ENCODE results near the gene NCCRP1. TPM values are rescaled to one million over a fixed set of nuclear protein-coding genes. Genes with fewer than 3 reads are reported as not detected.

The NCCRP1 gene
- total RNA-seq, 2 experiments from 2014 or later: not detected

DNA sequence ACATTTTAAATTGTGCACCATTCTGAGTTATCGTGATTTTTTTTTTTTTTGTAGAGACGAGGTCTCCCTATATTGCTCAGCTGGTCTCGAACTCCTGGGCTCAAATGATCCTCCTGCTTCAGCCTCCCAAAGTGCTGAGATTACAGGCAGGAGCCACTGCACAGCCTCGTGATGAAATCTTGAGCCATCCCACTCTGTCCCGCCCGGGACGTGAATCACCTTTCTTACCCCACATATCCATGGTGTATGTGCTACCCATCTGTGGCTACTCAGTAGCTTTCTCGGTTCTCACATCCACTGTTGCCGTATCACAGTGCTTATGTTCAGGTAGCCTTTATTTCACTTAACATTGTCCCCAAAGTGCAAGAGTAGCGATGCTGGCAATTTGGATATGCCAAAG is 44.7 kb upstream of the NCCRP1 start:
- intact Hi-C loops (cut with micrococcal nuclease; ENCODE audit: unreplicated experiment): no loop called here

DNA sequence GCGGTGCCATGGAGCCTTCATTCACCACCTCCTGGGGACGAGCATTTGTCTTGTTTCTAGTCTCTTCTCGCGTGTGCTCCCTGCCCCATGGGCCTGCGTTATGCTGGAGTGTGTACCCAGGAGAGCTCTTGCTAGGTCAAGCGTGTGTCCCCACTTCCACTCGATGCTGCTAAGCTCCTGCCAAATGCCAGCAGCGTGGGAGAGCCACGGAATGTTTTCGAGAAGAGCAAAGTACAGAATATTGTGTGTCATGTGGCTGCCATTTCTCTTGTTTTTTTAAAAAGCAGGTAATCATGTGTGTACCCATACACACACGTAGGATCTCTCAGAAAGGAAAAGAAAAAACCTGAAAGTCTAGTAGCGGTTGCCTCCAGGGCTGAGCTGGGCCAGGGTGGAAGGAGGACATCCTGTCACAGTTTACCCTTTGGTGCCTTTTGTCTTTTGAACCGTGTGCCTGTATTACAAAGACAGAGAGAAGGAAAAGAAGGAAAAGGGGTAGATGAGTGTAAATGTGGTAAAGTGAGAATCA is 42.6 kb upstream of the NCCRP1 start:
- no peak for DNase-seq (ENCODE audit: low spot score)
- H4K20me1 ChIP-seq (ENCODE audit: insufficient read depth, low read length): no peaks in the 10 kb centered on the region
- H2AFZ ChIP-seq (ENCODE audit: low read length): no peak overlapping the region
- peaks cover 1% of the 10 kb centered on the region; the same call in 1 of the 2 replicates for H3K36me3 ChIP-seq (ENCODE audit: insufficient read depth, low read length)
- TF ChIP-seq, protein P1, sequence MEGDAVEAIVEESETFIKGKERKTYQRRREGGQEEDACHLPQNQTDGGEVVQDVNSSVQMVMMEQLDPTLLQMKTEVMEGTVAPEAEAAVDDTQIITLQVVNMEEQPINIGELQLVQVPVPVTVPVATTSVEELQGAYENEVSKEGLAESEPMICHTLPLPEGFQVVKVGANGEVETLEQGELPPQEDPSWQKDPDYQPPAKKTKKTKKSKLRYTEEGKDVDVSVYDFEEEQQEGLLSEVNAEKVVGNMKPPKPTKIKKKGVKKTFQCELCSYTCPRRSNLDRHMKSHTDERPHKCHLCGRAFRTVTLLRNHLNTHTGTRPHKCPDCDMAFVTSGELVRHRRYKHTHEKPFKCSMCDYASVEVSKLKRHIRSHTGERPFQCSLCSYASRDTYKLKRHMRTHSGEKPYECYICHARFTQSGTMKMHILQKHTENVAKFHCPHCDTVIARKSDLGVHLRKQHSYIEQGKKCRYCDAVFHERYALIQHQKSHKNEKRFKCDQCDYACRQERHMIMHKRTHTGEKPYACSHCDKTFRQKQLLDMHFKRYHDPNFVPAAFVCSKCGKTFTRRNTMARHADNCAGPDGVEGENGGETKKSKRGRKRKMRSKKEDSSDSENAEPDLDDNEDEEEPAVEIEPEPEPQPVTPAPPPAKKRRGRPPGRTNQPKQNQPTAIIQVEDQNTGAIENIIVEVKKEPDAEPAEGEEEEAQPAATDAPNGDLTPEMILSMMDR (conservative IDR thresholded peaks at IDR 0.05; ENCODE audit: low read length): no peak
- TF ChIP-seq EZH2phosphoT487 (IDR thresholded peaks at IDR 0.05; ENCODE audit: borderline replicate concordance, low read depth, low read length): no peak
- H3K4me3 ChIP-seq (ENCODE audit: low read depth, low read length, poor library complexity, severe bottlenecking): no peak overlapping the region
- no peak overlapping the region for H3K4me2 ChIP-seq (ENCODE audit: low read length)
- CTCF ChIA-PET (ENCODE audit: unreplicated experiment): no interaction called here
- no peaks in the 10 kb centered on the region for H3K9me2 ChIP-seq (ENCODE audit: insufficient read depth, low read length)
- no peaks in the 10 kb centered on the region for H3K9me3 ChIP-seq (ENCODE audit: low read length)
- no peaks in the 10 kb centered on the region for H3K4me1 ChIP-seq (ENCODE audit: insufficient read depth, low read length, poor library complexity, severe bottlenecking)
- no peak overlapping the region for H3K27ac ChIP-seq (ENCODE audit: low read depth, low read length, poor library complexity, severe bottlenecking)
- intact Hi-C loops (cut with micrococcal nuclease; ENCODE audit: unreplicated experiment): no loop called here
- H3K79me2 ChIP-seq (ENCODE audit: insufficient read depth, low read depth, low read length): 0 out of 2 replicates have a peak, but pooled peaks cover 2% of the 10 kb centered on the region
- POLR2A ChIA-PET: no interaction called here
- no TSS peak for BruUV-seq (replicated peaks)

More for the DNA sequence above, 44.7 kb upstream of the NCCRP1 start:
- CTCF ChIA-PET (ENCODE audit: unreplicated experiment): no interaction called here
- Histone ChIP-seq H3K4me1 (ENCODE audit: insufficient read depth, low read length, poor library complexity, severe bottlenecking) (no peaks in the 10 kb centered on the region), H3K9me2 (ENCODE audit: insufficient read depth, low read length) (no peaks in the 10 kb centered on the region), H3K27ac (ENCODE audit: low read depth, low read length, poor library complexity, severe bottlenecking) (no peak overlapping the region), H3K4me2 (ENCODE audit: low read length) (no peak overlapping the region), H3K9me3 (ENCODE audit: low read length) (no peaks in the 10 kb centered on the region), H3K79me2 (ENCODE audit: insufficient read depth, low read depth, low read length) (0 out of 2 replicates have a peak, but pooled peaks cover 6% of the 10 kb centered on the region), H3K4me3 (ENCODE audit: low read depth, low read length, poor library complexity, severe bottlenecking) (no peak overlapping the region), H3K36me3 (ENCODE audit: insufficient read depth, low read length) (peaks cover 6% of the 10 kb centered on the region), H2AFZ (ENCODE audit: low read length) (no peak overlapping the region), H4K20me1 (ENCODE audit: insufficient read depth, low read length) (no peaks in the 10 kb centered on the region)
- no TSS peak for BruUV-seq (replicated peaks)
- no peak for DNase-seq (ENCODE audit: low spot score)
- no peak for TF ChIP-seq EZH2phosphoT487 (IDR thresholded peaks at IDR 0.05; ENCODE audit: borderline replicate concordance, low read depth, low read length)
- TF ChIP-seq, protein P1 (conservative IDR thresholded peaks at IDR 0.05; ENCODE audit: low read length): no peak
- POLR2A ChIA-PET: no interaction called here

DNA sequence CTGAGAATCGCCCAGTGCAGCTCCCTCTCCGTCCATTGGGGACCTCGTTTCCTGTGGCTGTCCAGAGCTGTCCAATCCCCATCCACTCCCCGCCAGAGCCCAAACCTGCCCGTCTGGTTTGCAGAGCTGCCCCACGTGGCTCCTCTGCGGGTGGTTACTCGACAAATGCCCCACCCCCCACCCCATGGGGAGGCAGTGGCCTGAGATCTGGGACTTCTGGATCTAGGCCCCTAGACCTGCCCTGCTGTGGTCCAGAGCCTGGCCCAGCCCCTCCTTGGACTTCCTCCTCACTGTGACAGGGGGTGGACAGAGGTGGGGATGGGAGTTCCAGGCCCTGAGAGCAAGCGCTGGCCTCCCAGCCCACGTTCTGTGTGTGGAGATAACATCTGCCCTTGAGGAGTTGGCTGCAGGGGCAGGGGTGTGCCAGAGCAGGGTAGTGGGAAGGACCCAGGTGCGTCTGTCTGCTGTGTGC is 42.1 kb upstream of the NCCRP1 start:
- intact Hi-C loops (cut with micrococcal nuclease; ENCODE audit: unreplicated experiment): no loop called here
- POLR2A ChIA-PET: no interaction called here
- CTCF ChIA-PET (ENCODE audit: unreplicated experiment): no interaction called here
- BruUV-seq (replicated peaks): no TSS peak
- H3K4me3 ChIP-seq (ENCODE audit: low read depth, low read length, poor library complexity, severe bottlenecking): no peak overlapping the region
- no peaks in the 10 kb centered on the region for H3K79me2 ChIP-seq (ENCODE audit: insufficient read depth, low read depth, low read length)
- no peaks in the 10 kb centered on the region for H4K20me1 ChIP-seq (ENCODE audit: insufficient read depth, low read length)
- no peak for DNase-seq (ENCODE audit: low spot score)
- H3K4me1 ChIP-seq (ENCODE audit: insufficient read depth, low read length, poor library complexity, severe bottlenecking): no peaks in the 10 kb centered on the region
- H3K27ac ChIP-seq (ENCODE audit: low read depth, low read length, poor library complexity, severe bottlenecking): no peak overlapping the region
- H3K9me2 ChIP-seq (ENCODE audit: insufficient read depth, low read length): no peaks in the 10 kb centered on the region
- no peak overlapping the region for H3K4me2 ChIP-seq (ENCODE audit: low read length)
- no peak overlapping the region for H2AFZ ChIP-seq (ENCODE audit: low read length)
- TF ChIP-seq, protein P1 (conservative IDR thresholded peaks at IDR 0.05; ENCODE audit: low read length): no peak
- no peak for TF ChIP-seq EZH2phosphoT487 (IDR thresholded peaks at IDR 0.05; ENCODE audit: borderline replicate concordance, low read depth, low read length)
- H3K36me3 ChIP-seq (ENCODE audit: insufficient read depth, low read length): no peaks in the 10 kb centered on the region
- no peaks in the 10 kb centered on the region for H3K9me3 ChIP-seq (ENCODE audit: low read length)
